PFSK-1 (cell line): Measurements from ENCODE around the gene ITGA11.

Source experiments
- FOXP2 ChIP-seq: optimal IDR thresholded peaks from 2 replicates; pipeline ENCODE3; 2011; ENCODE audit warnings: borderline replicate concordance, control low read depth, inconsistent platforms; ENCODE audit not compliant: insufficient read depth; ENCODE audit errors: extremely low read length, extremely low read depth
- POLR2AphosphoS5 ChIP-seq: IDR thresholded peaks from 2 replicates; pipeline ENCODE4 v1.6.1; 2012; ENCODE audit warnings: low read depth, mild to moderate bottlenecking, control low read depth, low read length, moderate library complexity
- REST ChIP-seq, 2 experiments: IDR thresholded peaks; 2 replicates each; pipeline versions ENCODE4 v1.6.1 to v1.8.0; 2011 to 2012; ENCODE audit warnings: low read depth in 2 of 2, low read length in 2 of 2, control low read depth in 1 of 2, inconsistent platforms in 1 of 2, mild to moderate bottlenecking in 1 of 2, moderate library complexity in 1 of 2; ENCODE audit not compliant: insufficient read depth in 1 of 2
- SIN3A ChIP-seq: IDR thresholded peaks from 2 replicates; pipeline ENCODE4 v1.6.1; 2012; ENCODE audit warnings: mild to moderate bottlenecking, low read length, moderate library complexity, borderline replicate concordance; ENCODE audit not compliant: insufficient read depth
- TAF1 ChIP-seq: IDR thresholded peaks from 2 replicates; pipeline ENCODE4 v1.6.1; 2012; ENCODE audit warnings: low read length, control low read depth, borderline replicate concordance; ENCODE audit not compliant: insufficient read depth

GRCh38 chr15:68439506-68439905 is 7.5 kb upstream of the ITGA11 start:
- TF ChIP-seq POLR2AphosphoS5 (no peak), SIN3A (no peak), REST (IDR thresholded peaks at IDR 0.05; ENCODE audit: insufficient read depth in 1 of 2, low read depth in 2 of 2, low read length in 2 of 2) (no peak), TAF1 (no peak), FOXP2 (no peak)
